OCI-LY1 (cell line): ENCODE measurements around the gene PSENEN.

ENCODE experiments used
- H2AFZ ChIP-seq: fragments of 200-600 bp; sonication (generic), shearing (Covaris generic); 2 replicates; pipeline ENCODE4 v1.6.0; 2014; ENCODE audit warnings: antibody characterized with exemption, mild to moderate bottlenecking, low read length
- H3F3A ChIP-seq: fragments of 200-600 bp; sonication (generic), shearing (Covaris generic); 2 replicates; pipeline ENCODE4 v1.6.0; 2014; ENCODE audit warnings: mild to moderate bottlenecking, antibody characterized with exemption, low read length, moderate library complexity; ENCODE audit not compliant: insufficient read depth
- H3K27ac ChIP-seq: fragments of 200-600 bp; sonication (generic); 2 replicates; pipeline ENCODE4 v1.5.1; 2014; ENCODE audit warnings: low read length, mixed run types, mild to moderate bottlenecking, low read depth; ENCODE audit not compliant: poor library complexity, severe bottlenecking
- H3K27me3 ChIP-seq: fragments of 200-600 bp; sonication (generic); 2 replicates; pipeline ENCODE4 v1.6.0; 2014; ENCODE audit warnings: antibody characterized with exemption, mild to moderate bottlenecking, low read length, moderate library complexity; ENCODE audit not compliant: insufficient read depth
- H3K36me3 ChIP-seq: fragments of 200-600 bp; sonication (generic); 2 replicates; pipeline ENCODE4 v1.6.1; 2014; ENCODE audit warnings: mild to moderate bottlenecking, antibody characterized with exemption, low read length, moderate library complexity, mixed read lengths; ENCODE audit not compliant: insufficient read depth
- H3K4me1 ChIP-seq: fragments of 200-600 bp; sonication (generic); 2 replicates; pipeline ENCODE4 v1.5.1; 2014; ENCODE audit warnings: mild to moderate bottlenecking, low read length, moderate library complexity; ENCODE audit not compliant: insufficient read depth, severe bottlenecking
- H3K4me2 ChIP-seq: fragments of 200-600 bp; sonication (generic), shearing (Covaris generic); 2 replicates; pipeline ENCODE4 v1.6.1; 2014; ENCODE audit warnings: low read length
- H3K4me3 ChIP-seq: fragments of 200-600 bp; sonication (generic); 2 replicates; pipeline ENCODE4 v1.5.1; 2014; ENCODE audit warnings: low read length, low read depth, mild to moderate bottlenecking, mixed read lengths; ENCODE audit not compliant: poor library complexity, severe bottlenecking
- H3K79me2 ChIP-seq: fragments of 200-600 bp; shearing (Covaris generic); 2 replicates; pipeline ENCODE4 v1.6.1; 2016; ENCODE audit warnings: mixed run types, low read length, mixed read lengths; ENCODE audit not compliant: insufficient read depth
- H3K9ac ChIP-seq: fragments of 200-600 bp; sonication (generic), shearing (Covaris generic); 2 replicates; pipeline ENCODE4 v1.6.1; 2014; ENCODE audit warnings: mild to moderate bottlenecking, low read length, mixed read lengths
- H3K9me2 ChIP-seq: fragments of 200-600 bp; sonication (generic), shearing (Covaris generic); 2 replicates; pipeline ENCODE4 v1.6.1; 2014; ENCODE audit warnings: low read depth, mild to moderate bottlenecking, low read length, mixed read lengths
- H3K9me3 ChIP-seq: fragments of 200-600 bp; shearing (Covaris generic); 2 replicates; pipeline ENCODE4 v1.6.1; 2014; ENCODE audit warnings: low read length, mixed read lengths
- H4K20me1 ChIP-seq: fragments of 200-600 bp; sonication (generic), shearing (Covaris generic); 2 replicates; pipeline ENCODE4 v1.6.0; 2016; ENCODE audit warnings: mild to moderate bottlenecking, low read length; ENCODE audit not compliant: insufficient read depth
- CTCF ChIP-seq: fragments of 200-600 bp; sonication (generic), shearing (Covaris generic); IDR thresholded peaks from 2 replicates; pipeline ENCODE4 v1.5.1; 2017; ENCODE audit warnings: mild to moderate bottlenecking, antibody characterized with exemption, low read length, moderate library complexity, mixed read lengths
- EZH2 ChIP-seq: fragments of 200-600 bp; sonication (generic), shearing (Covaris generic); IDR thresholded peaks from 2 replicates; pipeline ENCODE4 v1.8.0; 2017; ENCODE audit warnings: borderline replicate concordance, mixed run types, mild to moderate bottlenecking, antibody characterized with exemption, low read length, moderate library complexity, mixed read lengths

The PSENEN gene

GRCh38 chr19:35764432-35765315 is 19.2 kb downstream of the PSENEN start:
- Histone ChIP-seq H4K20me1 (no peaks in the 10 kb centered on the region), H3K4me3 (no peak overlapping the region), H3K9me2 (no peaks in the 10 kb centered on the region), H3K79me2 (no peaks in the 10 kb centered on the region), H3K27ac (no peak overlapping the region), H3K36me3 (peaks cover 40% of the 10 kb centered on the region), H3K27me3 (no peaks in the 10 kb centered on the region), H3K9ac (no peak overlapping the region), H3K4me1 (peaks cover 2% of the 10 kb centered on the region), H3K4me2 (no peak overlapping the region), H3F3A (no peaks in the 10 kb centered on the region), H3K9me3 (no peaks in the 10 kb centered on the region), H2AFZ (no peak overlapping the region)
- TF ChIP-seq CTCF: no peak
- TF ChIP-seq EZH2: no peak

- Histone ChIP-seq H3K36me3 (peaks cover 24% of the 10 kb centered on the region), H3K4me2 (no peak overlapping the region), H3K4me1 (no peaks in the 10 kb centered on the region), H3K79me2 (no peaks in the 10 kb centered on the region), H2AFZ (no peak overlapping the region), H3K27me3 (no peaks in the 10 kb centered on the region), H3K9me2 (no peaks in the 10 kb centered on the region), H4K20me1 (no peaks in the 10 kb centered on the region), H3K27ac (no peak overlapping the region), H3K9me3 (no peaks in the 10 kb centered on the region), H3F3A (no peaks in the 10 kb centered on the region), H3K4me3 (no peak overlapping the region), H3K9ac (no peak overlapping the region)
- TF ChIP-seq EZH2: no peak
- no peak for TF ChIP-seq CTCF
Measured at GRCh38 chr19:35766571-35767104, 21.2 kb downstream of the PSENEN start.

- Histone ChIP-seq H3K4me2 (no peak overlapping the region), H3F3A (no peaks in the 10 kb centered on the region), H4K20me1 (no peaks in the 10 kb centered on the region), H2AFZ (no peak overlapping the region), H3K4me3 (no peak overlapping the region), H3K36me3 (peaks cover 18% of the 10 kb centered on the region), H3K79me2 (no peaks in the 10 kb centered on the region), H3K9me2 (no peaks in the 10 kb centered on the region), H3K4me1 (no peaks in the 10 kb centered on the region), H3K27me3 (no peaks in the 10 kb centered on the region), H3K27ac (no peak overlapping the region), H3K9me3 (no peaks in the 10 kb centered on the region), H3K9ac (no peak overlapping the region)
- no peak for TF ChIP-seq CTCF
Measured at GRCh38 chr19:35767288-35768081, 22.0 kb downstream of the PSENEN start.
